Esophagus squamous epithelium (tissue), 5 donors: Measurements from ENCODE around the gene HOXD10. TPM values are rescaled to one million over a fixed set of nuclear protein-coding genes. Genes with fewer than 3 reads are reported as not detected.

Experiments
- DNase-seq: peaks from one replicate; lab custom pipeline; 2025; lab: John Stamatoyannopoulos, UW
- H3K27ac ChIP-seq, 4 donors: fragments of 200-600 bp; sonication (generic); one replicate each; pipeline ENCODE4 v1.5.1; 2016 to 2019; ENCODE audit warnings: mild to moderate bottlenecking in 1 of 4
- H3K27me3 ChIP-seq, 4 donors: fragments of 200-600 bp; sonication (generic); 1 replicate in 3 of 4; 2 replicates in 1 of 4; pipeline versions ENCODE4 v1.5.1 to v1.6.0; 2017 to 2021; ENCODE audit warnings: antibody characterized with exemption in 1 of 4
- H3K36me3 ChIP-seq, 3 donors: fragments of 200-600 bp; sonication (generic); one replicate each; pipeline ENCODE4 v1.5.1; 2016 to 2019
- H3K4me1 ChIP-seq, 3 donors: fragments of 200-600 bp; sonication (generic); one replicate each; pipeline ENCODE4 v1.5.1; 2017 to 2019
- H3K4me3 ChIP-seq, 4 donors: fragments of 200-600 bp; sonication (generic); 1 replicate in 3 of 4; 2 replicates in 1 of 4; pipeline ENCODE4 v1.5.1; 2016 to 2019; ENCODE audit warnings: mild to moderate bottlenecking in 2 of 4, moderate library complexity in 1 of 4
- H3K9me3 ChIP-seq, 3 donors: fragments of 200-600 bp; sonication (generic); one replicate each; pipeline ENCODE4 v1.5.1; 2016 to 2019
- POLR2A ChIP-seq, 4 donors: fragments of 450-650 bp; IDR thresholded peaks; one replicate each; pipeline ENCODE4 v1.6.1; 2017; ENCODE audit warnings: antibody characterized with exemption in 4 of 4, mild to moderate bottlenecking in 4 of 4, moderate library complexity in 3 of 4
- WGBS, 2 donors: methylation state at CpG; one replicate each; pipeline ENCODE4 v1.1.5; 2018; 5-methylcytosine and 5-hydroxymethylcytosine counted together
- intact Hi-C: fragments of 100-400 bp; cut with DNase I; formaldehyde crosslinking; loops from one replicate; pipeline ENCODE4 v1.15.0; 2022
- total RNA-seq, 4 donors: library from RNA; depleted of rRNA; stranded (reverse); fragments of >200 nt; gene quantifications; one replicate each; pipeline ENCODE4 v1.1.0, GENCODE V29; 2016
- TF ChIP-seq, protein P1 (sequence below), 6 experiments: fragments of 450-650 bp in 4 of 6; fragments of 200-600 bp in 2 of 6; sonication (generic) in 2 of 6; IDR thresholded peaks; one replicate each; pipeline ENCODE4 v1.5.1; 2016 to 2019; ENCODE audit warnings: antibody characterized with exemption in 6 of 6, mild to moderate bottlenecking in 4 of 6, moderate library complexity in 4 of 6
- donor health status: DM: yes; HTN: yes; CAD: no.

HOXD10 gene
- total RNA-seq, 4 donors from 2014 or later = 0.22 to 0.38 TPM; not detected in 2

GRCh38 chr2:176082824-176083751, 33.5 kb upstream of the HOXD10 start:
- Histone ChIP-seq H3K27me3 (peaks cover 66 to 100% (median 85%) of the 10 kb centered on the region in 4 donors), H3K4me3 (no peak overlapping the region), H3K27ac (no peak overlapping the region), H3K9me3 (peaks cover 0 to 20% (median 13%) of the 10 kb centered on the region in 3 donors), H3K4me1 (peaks cover 3 to 71% (median 17%) of the 10 kb centered on the region in 3 donors), H3K36me3 (no peaks in the 10 kb centered on the region)
- no peak for DNase-seq
- intact Hi-C loops = loop anchor here (10.0 kb wide), 1 partner anchor 718 kb away; no protein-coding TSS in a partner anchor
- 11 to 20% methylated on average over 35 to 46 of the region's 66 CpGs for WGBS, 2 donors
- no peak for TF ChIP-seq POLR2A (IDR thresholded peaks at IDR 0.05)
- TF ChIP-seq, protein P1, sequence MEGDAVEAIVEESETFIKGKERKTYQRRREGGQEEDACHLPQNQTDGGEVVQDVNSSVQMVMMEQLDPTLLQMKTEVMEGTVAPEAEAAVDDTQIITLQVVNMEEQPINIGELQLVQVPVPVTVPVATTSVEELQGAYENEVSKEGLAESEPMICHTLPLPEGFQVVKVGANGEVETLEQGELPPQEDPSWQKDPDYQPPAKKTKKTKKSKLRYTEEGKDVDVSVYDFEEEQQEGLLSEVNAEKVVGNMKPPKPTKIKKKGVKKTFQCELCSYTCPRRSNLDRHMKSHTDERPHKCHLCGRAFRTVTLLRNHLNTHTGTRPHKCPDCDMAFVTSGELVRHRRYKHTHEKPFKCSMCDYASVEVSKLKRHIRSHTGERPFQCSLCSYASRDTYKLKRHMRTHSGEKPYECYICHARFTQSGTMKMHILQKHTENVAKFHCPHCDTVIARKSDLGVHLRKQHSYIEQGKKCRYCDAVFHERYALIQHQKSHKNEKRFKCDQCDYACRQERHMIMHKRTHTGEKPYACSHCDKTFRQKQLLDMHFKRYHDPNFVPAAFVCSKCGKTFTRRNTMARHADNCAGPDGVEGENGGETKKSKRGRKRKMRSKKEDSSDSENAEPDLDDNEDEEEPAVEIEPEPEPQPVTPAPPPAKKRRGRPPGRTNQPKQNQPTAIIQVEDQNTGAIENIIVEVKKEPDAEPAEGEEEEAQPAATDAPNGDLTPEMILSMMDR (IDR thresholded peaks at IDR 0.05) = no peak

DNA sequence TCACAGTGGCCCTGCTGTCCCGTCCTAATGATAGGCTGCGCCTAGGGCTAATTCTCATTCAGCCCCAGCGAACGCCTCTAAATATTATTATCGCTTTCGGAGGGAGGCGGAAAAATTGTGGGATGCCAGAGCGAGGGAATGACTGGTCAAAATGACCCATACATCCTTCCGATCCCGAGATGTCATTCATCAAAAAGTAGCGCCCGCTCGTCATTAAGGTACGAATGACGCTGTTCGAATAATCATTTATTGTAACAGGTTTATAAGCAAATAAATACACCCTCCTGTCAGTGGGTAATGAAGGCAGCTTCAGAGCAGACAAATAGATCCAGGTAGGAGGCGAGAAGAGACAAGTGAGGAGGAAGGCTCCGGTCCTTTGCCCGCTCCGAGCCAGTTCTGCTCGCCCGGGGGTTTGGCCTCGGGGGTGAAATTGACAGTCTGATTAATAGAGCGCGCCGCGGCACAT, 32.7 kb upstream of the HOXD10 start, which contains the start of gene EVX2:
TSS of gene EVX2 (minus strand) at position 167 of the 466 bp plus-strand sequence. CDS start 186 bp downstream, outside the sequence.
- intact Hi-C loops = loop anchor here (10.0 kb wide), 1 partner anchor 719 kb away; no protein-coding TSS in a partner anchor

DNA sequence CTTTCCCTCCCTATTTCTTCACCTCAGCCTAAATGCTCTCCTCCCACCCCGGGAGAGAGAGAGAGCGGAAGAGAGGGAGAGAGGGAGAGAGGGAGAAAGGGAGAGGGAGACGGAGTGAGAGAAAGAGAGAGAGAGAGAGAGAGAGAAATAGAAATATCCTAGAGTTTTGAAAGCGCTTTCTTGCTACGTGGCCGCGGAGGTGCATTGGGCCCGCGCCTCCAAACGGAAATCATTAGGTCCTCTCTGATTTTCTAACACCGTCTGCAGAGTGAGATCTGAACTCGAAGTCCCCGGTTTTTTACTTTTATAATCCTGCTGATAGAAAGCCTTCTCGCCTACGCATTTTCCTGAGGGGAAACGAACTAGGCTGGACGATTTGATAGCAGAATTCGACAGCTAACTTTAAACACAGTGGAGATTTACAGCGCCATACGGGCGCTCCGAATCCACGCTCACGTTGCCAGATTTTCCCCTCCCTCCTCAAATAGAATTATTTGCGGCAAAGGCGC, 31.9 kb upstream of the HOXD10 start:
- TF ChIP-seq, protein P1 (IDR thresholded peaks at IDR 0.05) = no peak
- TF ChIP-seq POLR2A (IDR thresholded peaks at IDR 0.05) = no peak
- peaks cover 8 to 69% (median 17%) of the 10 kb centered on the region in 3 donors for H3K4me1 ChIP-seq
- peaks cover 0 to 20% (median 13%) of the 10 kb centered on the region in 3 donors for H3K9me3 ChIP-seq
- H3K27me3 ChIP-seq = peaks cover 62 to 100% (median 81%) of the 10 kb centered on the region in 4 donors
- DNase-seq = no peak
- no peaks in the 10 kb centered on the region for H3K36me3 ChIP-seq
- intact Hi-C loops = loop anchor here (10.0 kb wide), 1 partner anchor 720 kb away; no protein-coding TSS in a partner anchor
- H3K27ac ChIP-seq = no peak overlapping the region
- 8 to 14% methylated on average over 26 of the region's 26 CpGs for WGBS, 2 donors
- H3K4me3 ChIP-seq = no peak overlapping the region

More for the DNA sequence above, 32.7 kb upstream of the HOXD10 start, which contains the start of gene EVX2:
- TF ChIP-seq POLR2A (IDR thresholded peaks at IDR 0.05) = no peak
- TF ChIP-seq, protein P1 (IDR thresholded peaks at IDR 0.05) = no peak
- peaks cover 0 to 20% (median 13%) of the 10 kb centered on the region in 3 donors for H3K9me3 ChIP-seq
- no peaks in the 10 kb centered on the region for H3K36me3 ChIP-seq
- no peak within 1 kb of the TSS for H3K27ac ChIP-seq
- peaks cover 66 to 100% (median 84%) of the 10 kb centered on the region in 4 donors for H3K27me3 ChIP-seq
- 24 to 30% methylated on average over 25 of the region's 27 CpGs for WGBS, 2 donors
- DNase-seq = no peak
- H3K4me1 ChIP-seq = peaks cover 8 to 78% (median 24%) of the 10 kb centered on the region in 3 donors
- H3K4me3 ChIP-seq = no peak within 1 kb of the TSS

DNA sequence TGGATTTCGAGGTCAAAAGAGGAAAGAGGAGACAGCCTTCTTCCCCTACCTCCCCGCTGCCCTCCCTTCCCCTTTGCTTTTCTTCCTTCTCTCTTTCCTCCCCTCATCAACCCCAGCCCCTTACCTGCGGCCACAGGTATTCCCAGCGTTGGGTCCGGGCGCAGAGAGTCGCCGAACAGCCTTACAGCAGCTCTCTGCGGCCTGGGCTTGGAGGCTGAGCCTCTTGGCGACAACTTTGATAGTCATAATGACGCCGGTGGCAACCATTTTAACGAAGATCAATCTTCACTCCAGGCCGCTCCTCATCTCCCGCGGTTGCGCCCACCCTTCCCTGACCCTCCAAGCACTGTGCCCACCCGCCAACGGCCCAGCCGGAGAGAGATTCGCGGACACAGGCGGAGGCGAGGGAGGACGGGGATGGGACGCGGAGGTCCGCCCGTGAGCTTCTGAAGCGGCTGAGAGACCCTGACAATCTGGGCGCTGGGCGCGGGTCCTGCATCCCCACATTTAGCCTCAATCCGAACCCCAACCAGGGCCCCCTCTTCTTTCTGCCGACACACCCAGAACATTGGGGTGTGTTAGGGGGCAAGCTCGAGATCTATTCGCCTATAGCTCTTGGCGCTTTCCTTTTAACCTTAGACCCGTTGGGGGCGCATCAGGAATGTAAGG, 31.3 kb upstream of the HOXD10 start:
- Histone ChIP-seq H3K27me3 (peaks cover 57 to 100% (median 85%) of the 10 kb centered on the region in 4 donors), H3K4me3 (no peak overlapping the region), H3K36me3 (no peaks in the 10 kb centered on the region), H3K9me3 (peaks cover 0 to 20% (median 13%) of the 10 kb centered on the region in 3 donors), H3K27ac (no peak overlapping the region), H3K4me1 (peaks cover 8 to 65% (median 17%) of the 10 kb centered on the region in 3 donors)
- DNase-seq = no peak
- intact Hi-C loops = loop anchor here (10.0 kb wide), 1 partner anchor 720 kb away; no protein-coding TSS in a partner anchor
- 8 to 14% methylated on average over 17 to 21 of the region's 40 CpGs for WGBS, 2 donors
- TF ChIP-seq POLR2A (IDR thresholded peaks at IDR 0.05) = no peak
- TF ChIP-seq, protein P1 (IDR thresholded peaks at IDR 0.05) = no peak
